Endothelial cell of umbilical vein (primary cell): ENCODE measurements around the gene P2RY11. TPM values are rescaled to one million over a fixed set of nuclear protein-coding genes. Genes with fewer than 3 reads are reported as not detected.

Source experiments
- BruUV-seq: library from RNA; stranded (reverse); fragments of 400-500 nt; replicated peaks from 2 replicates; lab custom pipeline; 2021; lab: Mats Ljungman, UMichigan
- CTCF ChIA-PET: fragments of 300-600, 350-600 bp; sonication (Branson Sonifier 250); formaldehyde crosslinking; loops from one replicate; lab custom pipeline; 2021; ENCODE audit warnings: antibody characterized with exemption, inconsistent platforms; lab: Charles Lee
- POLR2A ChIA-PET: fragments of 300-600, 350-600 bp; sonication (Branson Sonifier 250); formaldehyde crosslinking; loops from one replicate; lab custom pipeline; 2021; ENCODE audit warnings: antibody characterized with exemption, inconsistent platforms; lab: Charles Lee
- DNase-seq: peaks from one replicate; pipeline ENCODE4 v3.0.0-alpha.2; 2011; ENCODE audit warnings: low read depth, low spot score
- FAIRE-seq: peaks from 2 replicates; lab custom pipeline; 2011; peaks lifted over from hg19 to GRCh38; lab: Jason Lieb, UNC
- H2AFZ ChIP-seq: 2 replicates; pipeline ENCODE4 v1.6.0; 2012; ENCODE audit warnings: low read depth, low read length, control low read depth, inconsistent platforms
- H3K27ac ChIP-seq: 2 replicates; pipeline ENCODE4 v1.5.1; 2011; ENCODE audit warnings: low read depth, mild to moderate bottlenecking, control low read depth, low read length, moderate library complexity; ENCODE audit not compliant: insufficient read depth
- H3K27me3 ChIP-seq, 2 experiments: 2 replicates each; pipeline versions ENCODE4 v1.6.0 to v1.6.1; 2011; ENCODE audit warnings: low read length in 2 of 2, mixed read lengths in 1 of 2; ENCODE audit not compliant: control insufficient read depth in 2 of 2, insufficient read depth in 2 of 2
- H3K36me3 ChIP-seq, 2 experiments: 2 replicates in 1 of 2; 3 replicates in 1 of 2; pipeline ENCODE4 v1.5.1; 2011; ENCODE audit warnings: low read length in 2 of 2, mild to moderate bottlenecking in 1 of 2, moderate library complexity in 1 of 2; ENCODE audit not compliant: control insufficient read depth in 2 of 2, insufficient read depth in 2 of 2; ENCODE audit errors: extremely low read depth in 1 of 2
- H3K4me1 ChIP-seq: 3 replicates; pipeline ENCODE4 v1.5.1; 2011; ENCODE audit warnings: mild to moderate bottlenecking, low read length; ENCODE audit not compliant: control insufficient read depth, insufficient read depth; ENCODE audit errors: extremely low read depth
- H3K4me2 ChIP-seq: 2 replicates; pipeline ENCODE4 v1.6.1; 2011; ENCODE audit warnings: low read length, control low read depth, mixed read lengths; ENCODE audit not compliant: insufficient read depth
- H3K4me3 ChIP-seq, 3 experiments: fragments of 200-600 bp in 1 of 3; sonication (generic), shearing (Covaris generic) in 1 of 3; replicated peaks in 1 of 3; 2 replicates each; pipeline ENCODE4 v1.5.1; 2011 to 2016; ENCODE audit warnings: control low read depth in 3 of 3, low read length in 3 of 3, mild to moderate bottlenecking in 2 of 3, inconsistent platforms in 1 of 3, low read depth in 1 of 3, moderate library complexity in 1 of 3; ENCODE audit not compliant: insufficient read depth in 1 of 3
- H3K79me2 ChIP-seq: 2 replicates; pipeline ENCODE4 v1.6.0; 2012; ENCODE audit warnings: low read length, inconsistent platforms; ENCODE audit not compliant: control insufficient read depth, insufficient read depth
- H3K9ac ChIP-seq: replicated peaks from 2 replicates; pipeline ENCODE3; 2011; ENCODE audit warnings: low read length, control low read depth; ENCODE audit not compliant: insufficient read depth; ENCODE audit errors: extremely low read depth
- H3K9me1 ChIP-seq: replicated peaks from 3 replicates; pipeline ENCODE4 v1.6.0; 2011; ENCODE audit warnings: mild to moderate bottlenecking, low read length; ENCODE audit not compliant: control insufficient read depth, insufficient read depth; ENCODE audit errors: extremely low read depth
- H3K9me3 ChIP-seq: replicated peaks from 2 replicates; pipeline ENCODE4 v1.5.1; 2012; ENCODE audit warnings: low read length, inconsistent platforms; ENCODE audit not compliant: control insufficient read depth, insufficient read depth
- H4K20me1 ChIP-seq: replicated peaks from 2 replicates; pipeline ENCODE3; 2011; ENCODE audit warnings: mild to moderate bottlenecking, low read length; ENCODE audit not compliant: control insufficient read depth, insufficient read depth; ENCODE audit errors: extremely low read depth
- EZH2 ChIP-seq: IDR thresholded peaks from 2 replicates; pipeline ENCODE4 v1.6.1; 2012; ENCODE audit warnings: borderline replicate concordance, low read depth, mild to moderate bottlenecking, moderate library complexity, low read length, inconsistent platforms; ENCODE audit not compliant: severe bottlenecking
- FOS ChIP-seq: IDR thresholded peaks from 2 replicates; pipeline ENCODE4 v1.6.1; 2011; ENCODE audit warnings: mild to moderate bottlenecking, low read length, moderate library complexity, borderline replicate concordance; ENCODE audit not compliant: insufficient read depth
- GATA2 ChIP-seq: IDR thresholded peaks from 2 replicates; pipeline ENCODE4 v1.7.0; 2011; ENCODE audit warnings: low read depth, mild to moderate bottlenecking, moderate library complexity, mixed read lengths, low read length; ENCODE audit not compliant: insufficient read length, insufficient read depth
- JUN ChIP-seq: IDR thresholded peaks from 2 replicates; pipeline ENCODE4 v1.6.1; 2011; ENCODE audit warnings: borderline replicate concordance, low read depth; ENCODE audit not compliant: insufficient read length, insufficient read depth
- MYC ChIP-seq: IDR thresholded peaks from one replicate; pipeline ENCODE4 v1.6.1; 2011; ENCODE audit warnings: mild to moderate bottlenecking, low read depth, low read length
- POLR2A ChIP-seq: IDR thresholded peaks from 2 replicates; pipeline ENCODE4 v1.6.1; 2012; ENCODE audit warnings: low read depth, mild to moderate bottlenecking, control low read depth, low read length
- POLR2AphosphoS5 ChIP-seq: IDR thresholded peaks from 2 replicates; pipeline ENCODE4 v1.6.1; 2012; ENCODE audit warnings: low read depth, mild to moderate bottlenecking, control low read depth, low read length, moderate library complexity; ENCODE audit not compliant: insufficient read depth
- dilution Hi-C: fragments of 300-500 bp; cut with MboI; formaldehyde crosslinking; loops from one replicate; pipeline ENCODE4 v1.15.0; 2019; ENCODE audit warnings: low sequenced_read_pairs; ENCODE audit not compliant: extremely low pct_ligation_motif_present
- intact Hi-C: fragments of 100-400 bp; cut with micrococcal nuclease; formaldehyde crosslinking; loops from one replicate; pipeline ENCODE4 v1.10.0; 2022
- polyA plus RNA-seq, 4 experiments: library from polyadenylated mRNA; depleted of rRNA in 3 of 4; stranded (reverse) in 3 of 4; unstranded in 1 of 4; fragments of >200 nt; gene quantifications; 2 replicates each; pipeline versions ENCODE4 v1.2.1 to v1.2.3, GENCODE V29; 2011 to 2012; ENCODE audit warnings: missing spikeins in 1 of 4
- total RNA-seq: library from RNA; stranded (reverse); gene quantifications from 2 replicates; pipeline ENCODE4 v1.2.3, GENCODE V29; 2021
- TF ChIP-seq, protein P1 (sequence below), 2 donors: IDR thresholded peaks; 1 replicate in 1 of 2; 2 replicates in 1 of 2; pipeline ENCODE4 v1.5.1; 2011; ENCODE audit warnings: low read length in 2 of 2, mild to moderate bottlenecking in 2 of 2, moderate library complexity in 2 of 2, control low read depth in 1 of 2, inconsistent platforms in 1 of 2, low read depth in 1 of 2; ENCODE audit not compliant: insufficient read depth in 1 of 2; ENCODE audit errors: extremely low read depth in 1 of 2
- TF ChIP-seq, protein P2 (sequence below): IDR thresholded peaks from 2 replicates; pipeline ENCODE4 v1.6.1; 2011; ENCODE audit not compliant: insufficient read depth, insufficient read length

P2RY11 gene
- total and polyA plus RNA-seq, 2 donors (not counting 3 experiments of a cell fraction or from before 2014, with no cell fraction given) = 3.6 to 14.6 TPM

DNA sequence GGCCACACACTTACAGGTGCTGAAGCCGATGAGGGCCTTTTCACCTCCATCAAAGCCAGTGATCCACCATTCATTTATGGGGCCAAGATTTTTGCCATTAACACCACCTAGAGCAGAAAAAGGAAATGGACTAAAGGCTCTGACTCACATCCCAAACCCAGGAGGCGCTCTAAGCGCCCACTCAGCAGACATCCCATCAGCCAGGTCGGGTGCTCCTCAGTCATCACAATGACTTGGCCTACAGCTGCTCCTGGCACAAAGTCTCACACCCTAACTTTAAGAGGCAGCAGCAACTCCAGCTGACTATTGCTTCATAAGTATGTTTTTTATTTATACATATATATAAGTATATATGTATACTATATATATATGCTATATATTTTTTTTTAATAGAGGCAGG lies 44.3 kb downstream of the P2RY11 start:
- H3K9me1 ChIP-seq = no peaks in the 10 kb centered on the region
- no peaks in the 10 kb centered on the region for H3K27me3 ChIP-seq
- peaks cover 26 to 53% of the 10 kb centered on the region in 2 experiments for H3K36me3 ChIP-seq
- FAIRE-seq = no peak
- no peaks in the 10 kb centered on the region for H4K20me1 ChIP-seq
- CTCF ChIA-PET = interaction anchor here (1.0 kb wide), 1 partner anchor 94 kb away, joined by 3 read pairs; no protein-coding TSS in a partner anchor
- POLR2A ChIA-PET = no interaction called here
- BruUV-seq = no TSS peak
- no peak for TF ChIP-seq POLR2AphosphoS5
- no peak for TF ChIP-seq GATA2
- TF ChIP-seq POLR2A = no peak
- no peak for TF ChIP-seq FOS
- TF ChIP-seq JUN = no peak
- TF ChIP-seq EZH2 = no peak
- TF ChIP-seq MYC = no peak
- TF ChIP-seq, protein P1, sequence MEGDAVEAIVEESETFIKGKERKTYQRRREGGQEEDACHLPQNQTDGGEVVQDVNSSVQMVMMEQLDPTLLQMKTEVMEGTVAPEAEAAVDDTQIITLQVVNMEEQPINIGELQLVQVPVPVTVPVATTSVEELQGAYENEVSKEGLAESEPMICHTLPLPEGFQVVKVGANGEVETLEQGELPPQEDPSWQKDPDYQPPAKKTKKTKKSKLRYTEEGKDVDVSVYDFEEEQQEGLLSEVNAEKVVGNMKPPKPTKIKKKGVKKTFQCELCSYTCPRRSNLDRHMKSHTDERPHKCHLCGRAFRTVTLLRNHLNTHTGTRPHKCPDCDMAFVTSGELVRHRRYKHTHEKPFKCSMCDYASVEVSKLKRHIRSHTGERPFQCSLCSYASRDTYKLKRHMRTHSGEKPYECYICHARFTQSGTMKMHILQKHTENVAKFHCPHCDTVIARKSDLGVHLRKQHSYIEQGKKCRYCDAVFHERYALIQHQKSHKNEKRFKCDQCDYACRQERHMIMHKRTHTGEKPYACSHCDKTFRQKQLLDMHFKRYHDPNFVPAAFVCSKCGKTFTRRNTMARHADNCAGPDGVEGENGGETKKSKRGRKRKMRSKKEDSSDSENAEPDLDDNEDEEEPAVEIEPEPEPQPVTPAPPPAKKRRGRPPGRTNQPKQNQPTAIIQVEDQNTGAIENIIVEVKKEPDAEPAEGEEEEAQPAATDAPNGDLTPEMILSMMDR (IDR thresholded peaks at IDR 0.05; ENCODE audit: extremely low read depth in 1 of 2, insufficient read depth in 1 of 2, low read depth in 1 of 2, low read length in 2 of 2) = no peak
- TF ChIP-seq, protein P2, sequence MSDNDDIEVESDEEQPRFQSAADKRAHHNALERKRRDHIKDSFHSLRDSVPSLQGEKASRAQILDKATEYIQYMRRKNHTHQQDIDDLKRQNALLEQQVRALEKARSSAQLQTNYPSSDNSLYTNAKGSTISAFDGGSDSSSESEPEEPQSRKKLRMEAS = no peak
- no peaks in the 10 kb centered on the region for H3K4me1 ChIP-seq
- no peak overlapping the region for H3K4me3 ChIP-seq
- H3K79me2 ChIP-seq = no peaks in the 10 kb centered on the region
- dilution Hi-C loops (no loop called here), intact Hi-C loops (no loop called here)
- no peaks in the 10 kb centered on the region for H3K9me3 ChIP-seq
- H3K4me2 ChIP-seq = no peak overlapping the region
- H3K27ac ChIP-seq = no peak overlapping the region
- DNase-seq = no peak
- no peak overlapping the region for H3K9ac ChIP-seq
- no peak overlapping the region for H2AFZ ChIP-seq
